AG04449 (cell line): ENCODE measurements around the gene JUN.
A peak's percentile ranks its signal among the peaks of the same experiment; 100 is the strongest.

ENCODE experiments used
- CTCF ChIA-PET: fragments of 350-600 bp; formaldehyde crosslinking; extraction: SDS; loops from one replicate; lab custom pipeline; 2021; ENCODE audit warnings: antibody characterized with exemption; lab: Yijun Ruan, JAX
- POLR2A ChIA-PET: fragments of 400-600, 350-600 bp; formaldehyde crosslinking; extraction: SDS; loops from one replicate; lab custom pipeline; 2020; ENCODE audit warnings: antibody characterized with exemption, inconsistent platforms; lab: Yijun Ruan, JAX
- DNase-seq: peaks from one replicate; pipeline ENCODE4 v3.0.0-alpha.2; 2010; ENCODE audit warnings: low read depth, low spot score
- H3K4me3 ChIP-seq: 2 replicates; pipeline ENCODE4 v1.5.1; 2011; ENCODE audit warnings: low read depth, mild to moderate bottlenecking, control low read depth, low read length
- CTCF ChIP-seq: IDR thresholded peaks from one replicate; pipeline ENCODE4 v1.5.1; 2011; ENCODE audit warnings: mild to moderate bottlenecking, moderate library complexity, low read length, control low read depth, inconsistent platforms; ENCODE audit not compliant: insufficient read depth; ENCODE audit errors: missing control alignments

JUN gene

GRCh38 chr1:58815686-58816071 lies 31.8 kb upstream of the JUN start:
- POLR2A ChIA-PET: interaction anchor here (0.8 to 1.4 kb wide), 4 partner anchors 32 to 87 kb away, joined by 3 to 7 read pairs (median 5); partner anchors contain the start of gene JUN

GRCh38 chr1:58815069-58815685 lies 31.3 kb upstream of the JUN start:
- peak overlapping the region; percentile 58 for H3K4me3 ChIP-seq
- peak; percentile 87 for DNase-seq
- ChIA-PET CTCF (no interaction called here), POLR2A (no interaction called here)
- no peak for TF ChIP-seq CTCF

More at GRCh38 chr1:58815686-58816071, 31.8 kb upstream of the JUN start:
- CTCF ChIA-PET: no interaction called here
- no peak for DNase-seq
- TF ChIP-seq CTCF: no peak
- peak overlapping the region; percentile 58 for H3K4me3 ChIP-seq

- TF ChIP-seq CTCF: no peak
- POLR2A ChIA-PET: no interaction called here
- no peak for DNase-seq
- no peak overlapping the region for H3K4me3 ChIP-seq
- CTCF ChIA-PET: interaction anchor here (0.9 kb wide), 1 partner anchor 885 kb away, joined by 3 read pairs; no protein-coding TSS in a partner anchor
Measured at GRCh38 chr1:58814251-58815068, 30.6 kb upstream of the JUN start.

GRCh38 chr1:58813801-58814200 lies 30.0 kb upstream of the JUN start:
- CTCF ChIA-PET: interaction anchor here (0.9 kb wide), 1 partner anchor 885 kb away, joined by 3 read pairs; no protein-coding TSS in a partner anchor
- TF ChIP-seq CTCF: no peak
- H3K4me3 ChIP-seq: no peak overlapping the region
- POLR2A ChIA-PET: interaction anchor here (0.7 to 1.1 kb wide), 2 partner anchors 30 to 891 kb away, joined by 3 read pairs; partner anchors contain the start of gene JUN
- DNase-seq: no peak

GRCh38 chr1:58813361-58813760 lies 29.5 kb upstream of the JUN start:
- no peak overlapping the region for H3K4me3 ChIP-seq
- ChIA-PET CTCF (interaction anchor here (0.9 kb wide), 1 partner anchor 886 kb away, joined by 3 read pairs; no protein-coding TSS in a partner anchor), POLR2A (interaction anchor here (0.7 to 1.1 kb wide), 2 partner anchors 30 to 891 kb away, joined by 3 read pairs; partner anchors contain the start of gene JUN)
- TF ChIP-seq CTCF: no peak
- DNase-seq: no peak

- POLR2A ChIA-PET: interaction anchor here (1.1 kb wide), 1 partner anchor 29 kb away, joined by 3 read pairs; the partner anchor contains the start of gene JUN
- DNase-seq: no peak
- no peak for TF ChIP-seq CTCF
- H3K4me3 ChIP-seq: no peak overlapping the region
- CTCF ChIA-PET: no interaction called here
Measured at GRCh38 chr1:58812926-58813325, 29.1 kb upstream of the JUN start.
